Urinary bladder (tissue), 4 donors: Measurements from ENCODE around the gene ARSI. TPM values are rescaled to one million over a fixed set of nuclear protein-coding genes. Genes with fewer than 3 reads are reported as not detected.
"Not testable (repeated sequence)": the region's sequence is repeated elsewhere in the genome, so short reads cannot be mapped to it uniquely, and the experiment has no call there.

Source experiments
- DNase-seq: peaks from one replicate; pipeline ENCODE4 v3.0.0-alpha.2; 2015; ENCODE audit errors: extremely low spot score
- H3K27ac ChIP-seq: one replicate; pipeline ENCODE4 v1.5.1; 2013; ENCODE audit warnings: low read depth, mild to moderate bottlenecking, moderate library complexity
- H3K36me3 ChIP-seq: one replicate; pipeline ENCODE4 v1.6.1; 2013; ENCODE audit warnings: mild to moderate bottlenecking, moderate library complexity; ENCODE audit not compliant: insufficient read depth
- H3K4me1 ChIP-seq: one replicate; pipeline ENCODE4 v1.6.1; 2013; ENCODE audit warnings: mild to moderate bottlenecking, moderate library complexity; ENCODE audit not compliant: insufficient read depth
- H3K4me3 ChIP-seq: one replicate; pipeline ENCODE4 v1.5.1; 2013; ENCODE audit warnings: low read depth, low read length
- WGBS: extraction: QIAGEN DNeasy Blood & Tissue Kit; methylation state at CpG from one replicate; pipeline ENCODE4 v1.1.7; 2013; 5-methylcytosine and 5-hydroxymethylcytosine counted together
- polyA plus RNA-seq: library from polyadenylated mRNA; stranded (reverse); fragments of 200-250 nt; gene quantifications from one replicate; pipeline ENCODE4 v1.2.3, GENCODE V29; 2013
- total RNA-seq: library from RNA; depleted of rRNA; stranded (reverse); fragments of >200 nt; gene quantifications from one replicate; pipeline ENCODE4 v1.2.3, GENCODE V29; 2014
- donor health status: healthy with polysubstance abuse.
- donor health status: healthy.

Gene ARSI
- total and polyA plus RNA-seq, 2 donors, result 4.8 to 16.8 TPM

- Histone ChIP-seq H3K27ac (no peak overlapping the region), H3K4me1 (no peaks in the 10 kb centered on the region), H3K36me3 (no peaks in the 10 kb centered on the region), H3K4me3 (no peak overlapping the region)
- 74% methylated on average over 4 of the region's 4 CpGs for WGBS
- no peak for DNase-seq
Measured at GRCh38 chr5:150254774-150255173, 47.9 kb downstream of the ARSI start.

- Histone ChIP-seq H3K4me1 (no peaks in the 10 kb centered on the region), H3K36me3 (no peaks in the 10 kb centered on the region), H3K4me3 (no peak overlapping the region), H3K27ac (no peak overlapping the region)
- WGBS, result 75% methylated on average over 7 of the region's 7 CpGs
- no peak for DNase-seq
Measured at GRCh38 chr5:150254363-150254762, 48.3 kb downstream of the ARSI start.

- no peak overlapping the region for H3K27ac ChIP-seq
- WGBS, result 93% methylated on average over 10 of the region's 10 CpGs
Measured at GRCh38 chr5:150253416-150254208, 49.1 kb downstream of the ARSI start.

GRCh38 chr5:150252489-150252888 lies 50.2 kb downstream of the ARSI start:
- WGBS, result 91% methylated on average over 6 of the region's 6 CpGs
- no peaks in the 10 kb centered on the region for H3K4me1 ChIP-seq

More at GRCh38 chr5:150253416-150254208, 49.1 kb downstream of the ARSI start:
- no peak for DNase-seq
- Histone ChIP-seq H3K36me3 (no peaks in the 10 kb centered on the region), H3K4me3 (no peak overlapping the region), H3K4me1 (no peaks in the 10 kb centered on the region)

GRCh38 chr5:150251504-150251903 lies 51.2 kb downstream of the ARSI start:
- Histone ChIP-seq H3K4me3 (no peak overlapping the region), H3K36me3 (no peaks in the 10 kb centered on the region), H3K27ac (no peak overlapping the region), H3K4me1 (no peaks in the 10 kb centered on the region)
- WGBS, result 96% methylated on average over 7 of the region's 7 CpGs
- no peak for DNase-seq

More at GRCh38 chr5:150252489-150252888, 50.2 kb downstream of the ARSI start:
- H3K4me3 ChIP-seq, result no peak overlapping the region
- H3K36me3 ChIP-seq, result no peaks in the 10 kb centered on the region
- DNase-seq, result no peak
- no peak overlapping the region for H3K27ac ChIP-seq

- no peak overlapping the region for H3K27ac ChIP-seq
- H3K36me3 ChIP-seq, result no peaks in the 10 kb centered on the region
- no peak overlapping the region for H3K4me3 ChIP-seq
- H3K4me1 ChIP-seq, result no peaks in the 10 kb centered on the region
- no peak for DNase-seq
- WGBS, result 89% methylated on average over 5 of the region's 5 CpGs
Measured at GRCh38 chr5:150249744-150250143, 53.0 kb downstream of the ARSI start.

GRCh38 chr5:150248946-150249345 lies 53.8 kb downstream of the ARSI start:
- Histone ChIP-seq H3K4me1 (no peaks in the 10 kb centered on the region), H3K4me3 (no peak overlapping the region), H3K36me3 (no peaks in the 10 kb centered on the region), H3K27ac (no peak overlapping the region)
- 98% methylated on average over 3 of the region's 3 CpGs for WGBS
- DNase-seq, result no peak

GRCh38 chr5:150248493-150248892 lies 54.2 kb downstream of the ARSI start:
- DNase-seq, H3K27ac ChIP-seq, H3K36me3 ChIP-seq, H3K4me3 ChIP-seq, H3K4me1 ChIP-seq: not testable (repeated sequence)
- 91% methylated on average over 6 of the region's 6 CpGs for WGBS

- DNase-seq, result no peak
- Histone ChIP-seq H3K4me1 (no peaks in the 10 kb centered on the region), H3K36me3 (no peaks in the 10 kb centered on the region), H3K27ac (no peak overlapping the region), H3K4me3 (no peak overlapping the region)
- WGBS, result 95% methylated on average over 9 of the region's 9 CpGs
Measured at GRCh38 chr5:150247726-150248125, 55.0 kb downstream of the ARSI start.

GRCh38 chr5:150246835-150247234 lies 55.9 kb downstream of the ARSI start:
- H3K4me1 ChIP-seq, result no peaks in the 10 kb centered on the region
- no peaks in the 10 kb centered on the region for H3K36me3 ChIP-seq
- no peak overlapping the region for H3K4me3 ChIP-seq
- no peak overlapping the region for H3K27ac ChIP-seq
- DNase-seq, result no peak
- 80% methylated on average over 5 of the region's 5 CpGs for WGBS

- Histone ChIP-seq H3K4me3 (no peak overlapping the region), H3K27ac (no peak overlapping the region), H3K4me1 (no peaks in the 10 kb centered on the region), H3K36me3 (no peaks in the 10 kb centered on the region)
- DNase-seq, result no peak
- 88% methylated on average over 5 of the region's 5 CpGs for WGBS
Measured at GRCh38 chr5:150246429-150246828, 56.3 kb downstream of the ARSI start.

Other genes with a start within 250 kb of the ARSI start
- gene CSF1R, start 216.4 kb downstream of the ARSI start, total RNA-seq, result 24.5 TPM
- 15.8 TPM for gene CSF1R, start 216.4 kb downstream of the ARSI start, polyA plus RNA-seq
- 112 TPM for gene PDGFRB, start 147.1 kb downstream of the ARSI start, total RNA-seq
- gene PDGFRB, start 147.1 kb downstream of the ARSI start, polyA plus RNA-seq, result 79.4 TPM
- gene CDX1, start 136.1 kb downstream of the ARSI start, total RNA-seq, result 0.21 TPM
- gene CDX1, start 136.1 kb downstream of the ARSI start, polyA plus RNA-seq, result not detected
- not detected for gene SLC6A7, start 112.8 kb downstream of the ARSI start, total RNA-seq
- 0.01 TPM for gene SLC6A7, start 112.8 kb downstream of the ARSI start, polyA plus RNA-seq
- 1.8 TPM for gene CAMK2A, start 13.1 kb downstream of the ARSI start, total RNA-seq
- 2.6 TPM for gene CAMK2A, start 13.1 kb downstream of the ARSI start, polyA plus RNA-seq
- gene TCOF1, start 54.8 kb upstream of the ARSI start, total RNA-seq, result 11.9 TPM
- gene TCOF1, start 54.8 kb upstream of the ARSI start, polyA plus RNA-seq, result 22.8 TPM
- gene CD74, start 110.0 kb upstream of the ARSI start, total RNA-seq, result 161 TPM
- gene CD74, start 110.0 kb upstream of the ARSI start, polyA plus RNA-seq, result 554 TPM
- gene RPS14, start 146.8 kb upstream of the ARSI start, total RNA-seq, result 2,233 TPM
- gene RPS14, start 146.8 kb upstream of the ARSI start, polyA plus RNA-seq, result 4,014 TPM
- gene NDST1, start 205.2 kb upstream of the ARSI start, total RNA-seq, result 27.1 TPM
- 37.5 TPM for gene NDST1, start 205.2 kb upstream of the ARSI start, polyA plus RNA-seq